AG09319 (cell line): ENCODE results near the gene TAF7.

ENCODE experiments used
- DNase-seq: peaks from one replicate; pipeline ENCODE4 v3.0.0-alpha.2; 2010; ENCODE audit warnings: low read depth; ENCODE audit errors: extremely low read depth
- TF ChIP-seq, protein P1 (sequence below): IDR thresholded peaks from 2 replicates; pipeline ENCODE4 v1.5.1; 2011; ENCODE audit warnings: low read depth, mild to moderate bottlenecking, inconsistent platforms, low read length, moderate library complexity

Gene TAF7

DNA sequence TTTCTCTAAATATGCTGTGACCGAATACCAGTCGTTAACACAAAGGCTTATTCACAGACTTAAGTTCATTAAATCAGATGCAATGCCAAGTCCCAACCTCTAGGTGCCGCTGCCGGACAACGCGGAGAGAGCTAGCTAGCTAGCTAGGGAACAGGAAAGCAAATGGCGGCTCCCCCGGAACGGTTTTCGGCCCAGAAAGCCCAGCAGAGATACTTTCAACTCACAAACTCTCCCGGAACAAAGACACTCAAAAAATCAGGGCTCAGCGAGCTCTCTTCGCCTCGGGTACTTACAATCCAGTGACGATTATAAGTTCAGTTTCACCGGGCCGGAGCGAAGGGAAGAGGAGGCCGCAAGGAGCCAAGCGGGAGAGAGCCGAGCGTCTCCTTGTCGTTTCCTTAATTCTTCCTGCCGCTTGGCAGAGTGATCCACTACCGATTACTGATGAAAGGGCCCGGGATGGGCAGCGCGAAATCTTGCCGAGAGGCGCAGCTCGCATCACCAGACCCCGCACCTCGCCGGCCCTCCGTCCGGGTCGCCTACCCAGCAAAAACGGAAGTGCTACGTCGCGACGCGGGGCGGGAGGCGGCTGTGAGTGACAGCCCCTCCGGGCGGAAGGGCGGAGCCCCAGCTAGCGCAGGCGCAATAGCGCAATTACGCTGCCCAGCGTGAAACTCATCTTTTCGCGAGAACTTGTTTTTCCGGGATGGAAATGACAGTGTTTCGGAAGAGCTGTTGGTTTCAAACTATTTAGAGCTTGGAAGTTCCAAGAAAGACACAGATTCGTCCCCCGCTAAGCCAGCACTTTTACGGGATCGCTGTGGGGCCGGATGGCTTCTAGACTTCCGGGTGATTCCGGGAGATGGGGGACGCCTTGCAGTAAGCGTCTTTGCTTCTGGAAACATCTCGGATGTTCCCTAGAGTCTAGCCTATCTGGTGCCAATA, at the start of gene TAF7:
Gene TAF7 (minus strand): TSS at position 560 of the 945 bp plus-strand sequence. CDS start 740 bp downstream, outside the sequence.
- TF ChIP-seq, protein P1, sequence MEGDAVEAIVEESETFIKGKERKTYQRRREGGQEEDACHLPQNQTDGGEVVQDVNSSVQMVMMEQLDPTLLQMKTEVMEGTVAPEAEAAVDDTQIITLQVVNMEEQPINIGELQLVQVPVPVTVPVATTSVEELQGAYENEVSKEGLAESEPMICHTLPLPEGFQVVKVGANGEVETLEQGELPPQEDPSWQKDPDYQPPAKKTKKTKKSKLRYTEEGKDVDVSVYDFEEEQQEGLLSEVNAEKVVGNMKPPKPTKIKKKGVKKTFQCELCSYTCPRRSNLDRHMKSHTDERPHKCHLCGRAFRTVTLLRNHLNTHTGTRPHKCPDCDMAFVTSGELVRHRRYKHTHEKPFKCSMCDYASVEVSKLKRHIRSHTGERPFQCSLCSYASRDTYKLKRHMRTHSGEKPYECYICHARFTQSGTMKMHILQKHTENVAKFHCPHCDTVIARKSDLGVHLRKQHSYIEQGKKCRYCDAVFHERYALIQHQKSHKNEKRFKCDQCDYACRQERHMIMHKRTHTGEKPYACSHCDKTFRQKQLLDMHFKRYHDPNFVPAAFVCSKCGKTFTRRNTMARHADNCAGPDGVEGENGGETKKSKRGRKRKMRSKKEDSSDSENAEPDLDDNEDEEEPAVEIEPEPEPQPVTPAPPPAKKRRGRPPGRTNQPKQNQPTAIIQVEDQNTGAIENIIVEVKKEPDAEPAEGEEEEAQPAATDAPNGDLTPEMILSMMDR: peak; percentile 81
- peak; percentile 83 for DNase-seq

DNA sequence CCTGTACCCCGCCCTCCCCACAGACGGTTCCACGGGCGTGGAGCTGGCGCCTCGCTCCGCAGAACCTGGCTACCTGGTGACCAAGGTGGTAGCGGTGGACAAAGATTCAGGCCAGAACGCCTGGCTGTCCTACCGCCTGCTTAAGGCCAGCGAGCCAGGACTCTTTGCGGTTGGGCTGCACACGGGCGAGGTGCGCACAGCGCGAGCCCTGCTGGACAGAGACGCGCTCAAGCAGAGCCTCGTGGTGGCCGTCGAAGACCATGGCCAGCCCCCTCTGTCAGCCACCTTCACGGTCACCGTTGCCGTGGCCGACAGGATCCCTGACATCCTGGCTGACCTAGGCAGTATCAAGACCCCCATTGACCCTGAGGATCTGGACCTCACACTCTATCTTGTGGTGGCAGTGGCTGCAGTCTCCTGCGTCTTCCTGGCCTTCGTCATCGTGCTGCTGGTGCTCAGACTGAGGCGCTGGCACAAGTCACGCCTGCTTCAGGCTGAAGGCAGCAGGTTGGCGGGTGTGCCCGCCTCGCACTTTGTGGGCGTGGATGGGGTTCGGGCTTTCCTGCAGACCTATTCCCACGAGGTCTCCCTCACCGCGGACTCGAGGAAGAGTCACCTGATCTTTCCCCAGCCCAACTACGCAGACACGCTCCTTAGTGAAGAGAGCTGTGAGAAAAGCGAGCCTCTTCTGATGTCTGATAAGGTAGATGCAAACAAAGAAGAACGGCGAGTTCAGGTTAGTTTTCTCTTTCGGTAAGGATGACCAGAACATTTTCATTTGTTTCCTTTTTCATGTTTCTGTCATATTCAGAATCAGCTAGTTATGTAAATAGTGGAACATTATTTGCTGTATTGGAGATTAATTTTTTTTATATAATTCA, 45.7 kb upstream of the TAF7 start:
- TF ChIP-seq, protein P1: no peak
- no peak for DNase-seq

- no peak for DNase-seq
These were observed 43.5 kb upstream of the TAF7 start, which contains the start of gene PCDHGA5 for GRCh38 chr5:141363952-141364660. TSS of gene PCDHGA5 (plus strand) at chr5:141364162. CDS start at chr5:141364331, 169 bp downstream.

GRCh38 chr5:141362719-141363118, 42.1 kb upstream of the TAF7 start:
- DNase-seq: no peak
- TF ChIP-seq, protein P1: no peak

More at GRCh38 chr5:141363952-141364660, 43.5 kb upstream of the TAF7 start, which contains the start of gene PCDHGA5:
- TF ChIP-seq, protein P1: no peak; the same call in 1 of the 2 replicates

DNA sequence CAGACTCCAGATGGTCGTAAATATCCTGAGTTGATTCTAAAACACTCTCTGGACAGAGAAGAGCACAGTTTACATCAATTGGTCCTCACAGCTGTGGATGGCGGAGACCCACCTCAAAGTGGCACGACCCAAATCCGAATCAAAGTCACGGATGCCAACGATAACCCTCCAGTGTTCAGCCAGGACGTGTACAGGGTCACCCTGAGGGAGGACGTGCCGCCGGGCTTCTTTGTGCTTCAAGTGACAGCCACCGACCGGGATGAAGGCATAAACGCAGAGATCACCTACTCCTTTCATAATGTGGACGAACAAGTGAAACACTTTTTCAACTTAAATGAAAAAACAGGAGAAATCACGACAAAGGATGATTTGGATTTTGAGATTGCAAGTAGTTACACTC, 40.1 kb upstream of the TAF7 start:
- DNase-seq: no peak
- TF ChIP-seq, protein P1: no peak

DNA sequence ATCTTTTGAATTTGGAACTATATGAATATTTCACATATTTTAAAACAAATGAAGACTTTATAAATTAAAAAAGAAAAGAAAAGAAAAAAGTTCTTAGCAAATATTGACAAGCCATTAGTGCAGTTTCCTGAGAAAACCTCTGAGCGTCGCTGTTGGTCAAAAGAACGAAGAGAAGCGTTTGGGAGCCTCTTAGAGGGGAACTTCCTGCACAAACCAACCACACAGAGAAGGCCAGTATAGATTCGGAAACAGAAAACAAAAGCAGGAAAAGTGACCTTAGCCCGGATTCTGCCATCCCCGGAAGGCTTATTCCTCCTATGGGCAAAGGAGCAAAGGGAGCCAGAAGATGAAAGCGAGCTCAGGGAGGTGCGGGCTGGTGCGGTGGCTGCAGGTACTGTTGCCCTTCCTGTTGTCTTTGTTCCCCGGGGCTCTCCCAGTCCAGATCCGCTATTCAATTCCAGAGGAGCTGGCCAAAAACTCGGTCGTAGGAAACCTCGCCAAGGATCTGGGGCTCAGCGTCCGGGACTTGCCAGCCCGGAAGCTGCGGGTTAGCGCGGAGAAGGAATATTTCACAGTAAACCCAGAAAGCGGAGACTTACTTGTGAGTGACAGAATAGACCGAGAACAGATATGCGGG, 39.3 kb upstream of the TAF7 start, which contains the start of gene PCDHGB2:
Gene PCDHGB2 (plus strand): TSS at position 205 of the 637 bp plus-strand sequence. CDS start 142 bp downstream, at position 347.
- TF ChIP-seq, protein P1: peak; percentile 29
- DNase-seq: no peak
